Liver (tissue), 9 donors: ENCODE data around the gene ATP6V0E2. TPM values are rescaled to one million over a fixed set of nuclear protein-coding genes. Genes with fewer than 3 reads are reported as not detected.

Source experiments
- DNase-seq: peaks from one replicate; pipeline ENCODE4 v3.0.0-alpha.2; 2017; ENCODE audit warnings: low spot score
- H3K27ac ChIP-seq, 2 donors: one replicate each; pipeline ENCODE4 v1.7.0; 2013; ENCODE audit warnings: inconsistent platforms in 2 of 2, low read length in 2 of 2, control low read depth in 1 of 2, low read depth in 1 of 2, mild to moderate bottlenecking in 1 of 2
- H3K27me3 ChIP-seq, 4 donors: one replicate each; pipeline versions ENCODE4 v1.6.1 to v1.7.0; 2013; ENCODE audit warnings: low read length in 3 of 4, inconsistent platforms in 1 of 4, mild to moderate bottlenecking in 1 of 4, moderate library complexity in 1 of 4; ENCODE audit not compliant: control insufficient read depth in 4 of 4, insufficient read depth in 4 of 4
- H3K36me3 ChIP-seq, 4 donors: one replicate each; pipeline versions ENCODE4 v1.6.1 to v1.7.0; 2013; ENCODE audit warnings: low read length in 3 of 4, mild to moderate bottlenecking in 3 of 4, low read depth in 1 of 4, moderate library complexity in 1 of 4; ENCODE audit not compliant: control insufficient read depth in 4 of 4, insufficient read depth in 3 of 4
- H3K4me1 ChIP-seq, 4 donors: one replicate each; pipeline versions ENCODE4 v1.6.1 to v1.7.0; 2013; ENCODE audit warnings: low read length in 3 of 4, mild to moderate bottlenecking in 3 of 4, moderate library complexity in 1 of 4; ENCODE audit not compliant: control insufficient read depth in 4 of 4, insufficient read depth in 4 of 4
- H3K4me3 ChIP-seq, 3 donors: one replicate each; pipeline versions ENCODE4 v1.6.1 to v1.7.0; 2013; ENCODE audit warnings: low read length in 3 of 3, control low read depth in 1 of 3, low read depth in 1 of 3, mild to moderate bottlenecking in 1 of 3
- H3K9ac ChIP-seq, 2 donors: one replicate each; pipeline ENCODE4 v1.7.0; 2013; ENCODE audit warnings: low read length in 2 of 2, mild to moderate bottlenecking in 2 of 2, moderate library complexity in 2 of 2, control low read depth in 1 of 2, low read depth in 1 of 2
- H3K9me3 ChIP-seq, 4 donors: one replicate each; pipeline versions ENCODE4 v1.6.1 to v1.7.0; 2013; ENCODE audit warnings: low read length in 3 of 4; ENCODE audit not compliant: control insufficient read depth in 4 of 4
- EGR1 ChIP-seq, 2 donors: IDR thresholded peaks; 2 replicates each; pipeline ENCODE4 v1.6.1; 2016 to 2018; ENCODE audit warnings: antibody characterized with exemption in 2 of 2, low read depth in 2 of 2
- FOXA1 ChIP-seq: IDR thresholded peaks from 2 replicates; pipeline ENCODE4 v1.6.1; 2016; ENCODE audit warnings: antibody characterized with exemption
- FOXA2 ChIP-seq: IDR thresholded peaks from 2 replicates; pipeline ENCODE4 v1.6.1; 2016; ENCODE audit warnings: antibody characterized with exemption
- GABPA ChIP-seq, 2 donors: IDR thresholded peaks in 1 of 2; conservative IDR thresholded peaks in 1 of 2; 2 replicates each; pipeline ENCODE4 v1.6.1; 2016; ENCODE audit warnings: antibody characterized with exemption in 2 of 2, mild to moderate bottlenecking in 1 of 2, moderate library complexity in 1 of 2
- HNF4A ChIP-seq, 2 donors: conservative IDR thresholded peaks; 2 replicates each; pipeline ENCODE4 v1.6.1; 2016; ENCODE audit warnings: antibody characterized with exemption in 2 of 2, mild to moderate bottlenecking in 2 of 2
- HNF4G ChIP-seq: IDR thresholded peaks from 2 replicates; pipeline ENCODE4 v1.6.1; 2016; ENCODE audit warnings: antibody characterized with exemption
- JUND ChIP-seq, 2 donors: IDR thresholded peaks; 2 replicates each; pipeline ENCODE4 v1.6.1; 2016; ENCODE audit warnings: antibody characterized with exemption in 2 of 2
- NR2F2 ChIP-seq: IDR thresholded peaks from 2 replicates; pipeline ENCODE4 v1.6.1; 2016; ENCODE audit warnings: antibody characterized with exemption
- RAD21 ChIP-seq, 2 donors: IDR thresholded peaks; 2 replicates each; pipeline ENCODE4 v1.6.1; 2016; ENCODE audit warnings: antibody characterized with exemption in 2 of 2, mild to moderate bottlenecking in 2 of 2
- RXRA ChIP-seq, 2 donors: IDR thresholded peaks; 2 replicates each; pipeline ENCODE4 v1.6.1; 2017 to 2018; ENCODE audit warnings: antibody characterized with exemption in 2 of 2, mild to moderate bottlenecking in 1 of 2
- SP1 ChIP-seq: IDR thresholded peaks from 2 replicates; pipeline ENCODE4 v1.6.1; 2018; ENCODE audit warnings: antibody characterized with exemption, mild to moderate bottlenecking
- TAF1 ChIP-seq: conservative IDR thresholded peaks from 2 replicates; pipeline ENCODE4 v1.6.1; 2016; ENCODE audit warnings: antibody characterized with exemption, mild to moderate bottlenecking
- YY1 ChIP-seq: IDR thresholded peaks from 2 replicates; pipeline ENCODE4 v1.6.1; 2016; ENCODE audit warnings: antibody characterized with exemption, mild to moderate bottlenecking
- WGBS: extraction: QIAGEN DNeasy Blood & Tissue Kit; methylation state at CpG from one replicate; pipeline ENCODE4 v1.1.7; 2013; 5-methylcytosine and 5-hydroxymethylcytosine counted together
- polyA plus RNA-seq, 2 donors: library from polyadenylated mRNA; stranded (reverse) in 1 of 2; unstranded in 1 of 2; fragments of 200-250 nt in 1 of 2; fragments of >200 nt in 1 of 2; fragmentation: Nextera tagmentation in 1 of 2; extraction: Ambion mirVana in 1 of 2; gene quantifications; one replicate each; pipeline versions ENCODE4 v1.2.1 to v1.2.3, GENCODE V29; 2013 to 2015
- total RNA-seq, 2 donors: library from RNA; depleted of rRNA; stranded (reverse); fragments of >200 nt; gene quantifications; one replicate each; pipeline ENCODE4 v1.2.3, GENCODE V29; 2014
- TF ChIP-seq, protein P1 (sequence below): IDR thresholded peaks from 2 replicates; pipeline ENCODE4 v1.6.1; 2016; ENCODE audit warnings: antibody characterized with exemption
- TF ChIP-seq, protein P2 (sequence below): fragments of 150-350 bp; IDR thresholded peaks from 2 replicates; pipeline ENCODE4 v1.5.1; 2017; ENCODE audit warnings: improper control_type of control experiment, low read depth, low read length; ENCODE audit not compliant: missing input control
- TF ChIP-seq, protein P3 (sequence below): IDR thresholded peaks from 2 replicates; pipeline ENCODE4 v1.6.1; 2016; ENCODE audit warnings: antibody characterized with exemption
- TF ChIP-seq, protein P4 (sequence below): IDR thresholded peaks from 2 replicates; pipeline ENCODE4 v1.6.1; 2016; ENCODE audit warnings: antibody characterized with exemption, mild to moderate bottlenecking
- TF ChIP-seq, protein P5 (sequence below): IDR thresholded peaks from 2 replicates; pipeline ENCODE4 v1.6.1; 2016; ENCODE audit warnings: antibody characterized with exemption
- donor health status: healthy.
- donor health status: healthy.
- donor health status: healthy.
- donor health status: healthy.
- donor health status: healthy.

ATP6V0E2 gene
- total and polyA plus RNA-seq, 4 donors = 9.8 to 77.1 (median 47.5) TPM

DNA sequence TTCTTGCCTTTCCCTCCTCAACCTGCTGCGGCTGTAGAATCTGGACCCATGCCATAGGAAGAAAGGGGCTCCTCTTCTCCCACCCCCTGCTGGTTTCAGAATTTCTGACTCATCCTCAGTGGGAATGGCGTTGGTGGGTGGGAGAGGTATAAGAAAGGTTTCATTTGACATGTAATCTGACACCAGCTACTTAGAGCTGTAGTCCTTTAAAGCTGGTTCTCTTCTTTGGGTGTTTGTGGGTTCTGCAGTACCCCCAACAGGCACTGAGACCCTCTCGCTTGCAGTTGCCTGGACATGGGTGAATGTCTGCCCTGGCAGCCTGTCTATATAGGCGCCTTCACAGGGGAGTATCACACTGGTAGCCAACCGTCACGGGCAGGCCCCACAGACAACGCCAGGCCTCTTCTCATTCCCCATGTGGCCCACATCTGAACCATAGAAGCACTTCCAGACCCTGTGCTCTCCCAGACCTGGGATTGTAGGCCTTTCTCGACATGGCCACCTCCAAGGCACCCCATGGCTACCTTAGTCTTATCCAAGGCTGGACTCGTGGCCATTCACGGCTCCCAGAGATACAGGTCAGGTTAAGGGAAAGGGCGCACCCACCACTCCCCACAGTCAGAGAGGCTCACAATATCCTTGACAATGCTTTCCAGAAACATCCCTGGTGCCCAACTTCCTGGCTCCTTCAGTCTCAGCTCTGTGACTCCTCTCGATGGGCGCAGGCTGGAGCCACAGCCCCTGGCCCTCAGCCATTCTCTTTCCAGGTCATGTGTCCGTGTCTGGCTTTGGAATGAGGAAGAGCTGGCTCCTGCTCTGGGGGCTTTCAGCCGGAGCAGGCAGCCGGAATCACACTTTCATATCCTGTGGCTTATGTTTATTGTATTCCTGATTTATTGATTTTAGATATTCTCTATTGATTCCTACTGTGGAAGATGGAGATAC, 18.1 kb upstream of the ATP6V0E2 start:
- no peak for TF ChIP-seq SP1
- no peak for TF ChIP-seq RXRA (IDR thresholded peaks at IDR 0.05)
- TF ChIP-seq JUND (IDR thresholded peaks at IDR 0.05) = no peak
- TF ChIP-seq, protein P1, sequence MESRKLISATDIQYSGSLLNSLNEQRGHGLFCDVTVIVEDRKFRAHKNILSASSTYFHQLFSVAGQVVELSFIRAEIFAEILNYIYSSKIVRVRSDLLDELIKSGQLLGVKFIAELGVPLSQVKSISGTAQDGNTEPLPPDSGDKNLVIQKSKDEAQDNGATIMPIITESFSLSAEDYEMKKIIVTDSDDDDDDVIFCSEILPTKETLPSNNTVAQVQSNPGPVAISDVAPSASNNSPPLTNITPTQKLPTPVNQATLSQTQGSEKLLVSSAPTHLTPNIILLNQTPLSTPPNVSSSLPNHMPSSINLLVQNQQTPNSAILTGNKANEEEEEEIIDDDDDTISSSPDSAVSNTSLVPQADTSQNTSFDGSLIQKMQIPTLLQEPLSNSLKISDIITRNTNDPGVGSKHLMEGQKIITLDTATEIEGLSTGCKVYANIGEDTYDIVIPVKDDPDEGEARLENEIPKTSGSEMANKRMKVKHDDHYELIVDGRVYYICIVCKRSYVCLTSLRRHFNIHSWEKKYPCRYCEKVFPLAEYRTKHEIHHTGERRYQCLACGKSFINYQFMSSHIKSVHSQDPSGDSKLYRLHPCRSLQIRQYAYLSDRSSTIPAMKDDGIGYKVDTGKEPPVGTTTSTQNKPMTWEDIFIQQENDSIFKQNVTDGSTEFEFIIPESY = no peak
- TF ChIP-seq YY1 = no peak
- no peak for TF ChIP-seq FOXA2
- TF ChIP-seq HNF4A (conservative IDR thresholded peaks at IDR 0.05) = no peak
- no peak for TF ChIP-seq GABPA (IDR thresholded peaks at IDR 0.05 in 1 of 2, conservative IDR thresholded peaks at IDR 0.05 in 1 of 2)
- TF ChIP-seq, protein P2, sequence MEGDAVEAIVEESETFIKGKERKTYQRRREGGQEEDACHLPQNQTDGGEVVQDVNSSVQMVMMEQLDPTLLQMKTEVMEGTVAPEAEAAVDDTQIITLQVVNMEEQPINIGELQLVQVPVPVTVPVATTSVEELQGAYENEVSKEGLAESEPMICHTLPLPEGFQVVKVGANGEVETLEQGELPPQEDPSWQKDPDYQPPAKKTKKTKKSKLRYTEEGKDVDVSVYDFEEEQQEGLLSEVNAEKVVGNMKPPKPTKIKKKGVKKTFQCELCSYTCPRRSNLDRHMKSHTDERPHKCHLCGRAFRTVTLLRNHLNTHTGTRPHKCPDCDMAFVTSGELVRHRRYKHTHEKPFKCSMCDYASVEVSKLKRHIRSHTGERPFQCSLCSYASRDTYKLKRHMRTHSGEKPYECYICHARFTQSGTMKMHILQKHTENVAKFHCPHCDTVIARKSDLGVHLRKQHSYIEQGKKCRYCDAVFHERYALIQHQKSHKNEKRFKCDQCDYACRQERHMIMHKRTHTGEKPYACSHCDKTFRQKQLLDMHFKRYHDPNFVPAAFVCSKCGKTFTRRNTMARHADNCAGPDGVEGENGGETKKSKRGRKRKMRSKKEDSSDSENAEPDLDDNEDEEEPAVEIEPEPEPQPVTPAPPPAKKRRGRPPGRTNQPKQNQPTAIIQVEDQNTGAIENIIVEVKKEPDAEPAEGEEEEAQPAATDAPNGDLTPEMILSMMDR = no peak
- TF ChIP-seq FOXA1 = no peak
- TF ChIP-seq, protein P3, sequence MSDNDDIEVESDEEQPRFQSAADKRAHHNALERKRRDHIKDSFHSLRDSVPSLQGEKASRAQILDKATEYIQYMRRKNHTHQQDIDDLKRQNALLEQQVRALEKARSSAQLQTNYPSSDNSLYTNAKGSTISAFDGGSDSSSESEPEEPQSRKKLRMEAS = no peak
- no peak for TF ChIP-seq RAD21 (IDR thresholded peaks at IDR 0.05)
- no peak for TF ChIP-seq HNF4G
- TF ChIP-seq, protein P4, sequence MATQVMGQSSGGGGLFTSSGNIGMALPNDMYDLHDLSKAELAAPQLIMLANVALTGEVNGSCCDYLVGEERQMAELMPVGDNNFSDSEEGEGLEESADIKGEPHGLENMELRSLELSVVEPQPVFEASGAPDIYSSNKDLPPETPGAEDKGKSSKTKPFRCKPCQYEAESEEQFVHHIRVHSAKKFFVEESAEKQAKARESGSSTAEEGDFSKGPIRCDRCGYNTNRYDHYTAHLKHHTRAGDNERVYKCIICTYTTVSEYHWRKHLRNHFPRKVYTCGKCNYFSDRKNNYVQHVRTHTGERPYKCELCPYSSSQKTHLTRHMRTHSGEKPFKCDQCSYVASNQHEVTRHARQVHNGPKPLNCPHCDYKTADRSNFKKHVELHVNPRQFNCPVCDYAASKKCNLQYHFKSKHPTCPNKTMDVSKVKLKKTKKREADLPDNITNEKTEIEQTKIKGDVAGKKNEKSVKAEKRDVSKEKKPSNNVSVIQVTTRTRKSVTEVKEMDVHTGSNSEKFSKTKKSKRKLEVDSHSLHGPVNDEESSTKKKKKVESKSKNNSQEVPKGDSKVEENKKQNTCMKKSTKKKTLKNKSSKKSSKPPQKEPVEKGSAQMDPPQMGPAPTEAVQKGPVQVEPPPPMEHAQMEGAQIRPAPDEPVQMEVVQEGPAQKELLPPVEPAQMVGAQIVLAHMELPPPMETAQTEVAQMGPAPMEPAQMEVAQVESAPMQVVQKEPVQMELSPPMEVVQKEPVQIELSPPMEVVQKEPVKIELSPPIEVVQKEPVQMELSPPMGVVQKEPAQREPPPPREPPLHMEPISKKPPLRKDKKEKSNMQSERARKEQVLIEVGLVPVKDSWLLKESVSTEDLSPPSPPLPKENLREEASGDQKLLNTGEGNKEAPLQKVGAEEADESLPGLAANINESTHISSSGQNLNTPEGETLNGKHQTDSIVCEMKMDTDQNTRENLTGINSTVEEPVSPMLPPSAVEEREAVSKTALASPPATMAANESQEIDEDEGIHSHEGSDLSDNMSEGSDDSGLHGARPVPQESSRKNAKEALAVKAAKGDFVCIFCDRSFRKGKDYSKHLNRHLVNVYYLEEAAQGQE = no peak
- no peak for TF ChIP-seq EGR1 (IDR thresholded peaks at IDR 0.05; ENCODE audit: low read depth in 2 of 2)
- TF ChIP-seq TAF1 = no peak
- no peak for TF ChIP-seq NR2F2
- TF ChIP-seq, protein P5, sequence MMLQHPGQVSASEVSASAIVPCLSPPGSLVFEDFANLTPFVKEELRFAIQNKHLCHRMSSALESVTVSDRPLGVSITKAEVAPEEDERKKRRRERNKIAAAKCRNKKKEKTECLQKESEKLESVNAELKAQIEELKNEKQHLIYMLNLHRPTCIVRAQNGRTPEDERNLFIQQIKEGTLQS = no peak

More for the DNA sequence above, 18.1 kb upstream of the ATP6V0E2 start:
- Histone ChIP-seq H3K27ac (no peak overlapping the region), H3K9me3 (no peaks in the 10 kb centered on the region), H3K36me3 (peaks cover 0 to 7% (median 3%) of the 10 kb centered on the region in 4 donors), H3K27me3 (no peaks in the 10 kb centered on the region), H3K4me3 (no peak overlapping the region), H3K9ac (no peak overlapping the region), H3K4me1 (peaks cover 0 to 7% (median 4%) of the 10 kb centered on the region in 4 donors)
- no peak for DNase-seq
- 89% methylated on average over 16 of the region's 16 CpGs for WGBS
